Measurements from ENCODE around the gene LRRFIP1.

DNA sequence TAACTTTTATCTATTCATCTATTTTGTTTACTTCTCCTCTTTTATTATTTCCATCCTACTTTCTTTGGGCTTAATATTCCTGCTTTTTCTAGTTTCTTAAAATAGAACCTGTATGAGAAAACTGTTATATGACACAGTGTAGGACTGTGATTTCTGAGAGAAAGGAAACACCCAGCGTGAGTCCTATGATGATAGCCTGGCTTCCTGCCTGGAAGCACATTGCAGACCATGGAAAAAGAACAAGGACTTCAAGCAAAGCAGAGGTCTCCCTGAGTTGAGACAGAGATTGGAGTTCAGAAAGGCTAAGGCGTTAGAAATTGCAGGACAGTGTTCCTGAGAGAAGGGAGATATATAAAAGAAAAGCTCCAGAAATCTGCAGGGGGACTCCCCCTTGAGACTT lies 178.9 kb downstream of the LRRFIP1 start:
- TF ChIP-seq TCF12 (IDR thresholded peaks at IDR 0.05; ENCODE audit: low read depth): no peak
- no peak for TF ChIP-seq RAD21 (IDR thresholded peaks at IDR 0.05; ENCODE audit: low read depth)
- TF ChIP-seq TAF1 (IDR thresholded peaks at IDR 0.05; ENCODE audit: low read depth): no peak
- TF ChIP-seq, protein P1, sequence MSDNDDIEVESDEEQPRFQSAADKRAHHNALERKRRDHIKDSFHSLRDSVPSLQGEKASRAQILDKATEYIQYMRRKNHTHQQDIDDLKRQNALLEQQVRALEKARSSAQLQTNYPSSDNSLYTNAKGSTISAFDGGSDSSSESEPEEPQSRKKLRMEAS (IDR thresholded peaks at IDR 0.05): no peak
- no peak for TF ChIP-seq CEBPB (IDR thresholded peaks at IDR 0.05)
- no peak for TF ChIP-seq EP300 (IDR thresholded peaks at IDR 0.05; ENCODE audit: borderline replicate concordance)
- no peak for TF ChIP-seq ZBTB7A (IDR thresholded peaks at IDR 0.05; ENCODE audit: low read depth)
- TF ChIP-seq, protein P2, sequence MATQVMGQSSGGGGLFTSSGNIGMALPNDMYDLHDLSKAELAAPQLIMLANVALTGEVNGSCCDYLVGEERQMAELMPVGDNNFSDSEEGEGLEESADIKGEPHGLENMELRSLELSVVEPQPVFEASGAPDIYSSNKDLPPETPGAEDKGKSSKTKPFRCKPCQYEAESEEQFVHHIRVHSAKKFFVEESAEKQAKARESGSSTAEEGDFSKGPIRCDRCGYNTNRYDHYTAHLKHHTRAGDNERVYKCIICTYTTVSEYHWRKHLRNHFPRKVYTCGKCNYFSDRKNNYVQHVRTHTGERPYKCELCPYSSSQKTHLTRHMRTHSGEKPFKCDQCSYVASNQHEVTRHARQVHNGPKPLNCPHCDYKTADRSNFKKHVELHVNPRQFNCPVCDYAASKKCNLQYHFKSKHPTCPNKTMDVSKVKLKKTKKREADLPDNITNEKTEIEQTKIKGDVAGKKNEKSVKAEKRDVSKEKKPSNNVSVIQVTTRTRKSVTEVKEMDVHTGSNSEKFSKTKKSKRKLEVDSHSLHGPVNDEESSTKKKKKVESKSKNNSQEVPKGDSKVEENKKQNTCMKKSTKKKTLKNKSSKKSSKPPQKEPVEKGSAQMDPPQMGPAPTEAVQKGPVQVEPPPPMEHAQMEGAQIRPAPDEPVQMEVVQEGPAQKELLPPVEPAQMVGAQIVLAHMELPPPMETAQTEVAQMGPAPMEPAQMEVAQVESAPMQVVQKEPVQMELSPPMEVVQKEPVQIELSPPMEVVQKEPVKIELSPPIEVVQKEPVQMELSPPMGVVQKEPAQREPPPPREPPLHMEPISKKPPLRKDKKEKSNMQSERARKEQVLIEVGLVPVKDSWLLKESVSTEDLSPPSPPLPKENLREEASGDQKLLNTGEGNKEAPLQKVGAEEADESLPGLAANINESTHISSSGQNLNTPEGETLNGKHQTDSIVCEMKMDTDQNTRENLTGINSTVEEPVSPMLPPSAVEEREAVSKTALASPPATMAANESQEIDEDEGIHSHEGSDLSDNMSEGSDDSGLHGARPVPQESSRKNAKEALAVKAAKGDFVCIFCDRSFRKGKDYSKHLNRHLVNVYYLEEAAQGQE (IDR thresholded peaks at IDR 0.05; ENCODE audit: low read depth): no peak
- TF ChIP-seq EGR1 (IDR thresholded peaks at IDR 0.05): no peak
- TF ChIP-seq YY1 (IDR thresholded peaks at IDR 0.05; ENCODE audit: low read depth): no peak
